ENCODE results near the gene WDFY1. TPM values are rescaled to one million over a fixed set of nuclear protein-coding genes. Genes with fewer than 3 reads are reported as not detected.

The WDFY1 gene
- total and polyA plus RNA-seq, 8 donors, result 8.2 to 134 (median 31.4) TPM

- H3K4me3 ChIP-seq, result no peak overlapping the region
- 88 to 97% (median 96%) methylated on average over 8 of the region's 8 CpGs for WGBS, 5 donors
- H3K36me3 ChIP-seq, result peaks cover 31 to 87% (median 83%) of the 10 kb centered on the region in 4 donors
- intact Hi-C loops (cut with DNase I; ENCODE audit: low total_unique reads), result no loop called here
- H3K27ac ChIP-seq, result no peak overlapping the region
- DNase-seq, result no peak
- no peaks in the 10 kb centered on the region for H3K27me3 ChIP-seq
- no peaks in the 10 kb centered on the region for H3K9me3 ChIP-seq
- H3K4me1 ChIP-seq, result peaks cover 0 to 6% (median 0%) of the 10 kb centered on the region in 4 donors
- TF ChIP-seq EP300 (IDR thresholded peaks at IDR 0.05), result no peak
Measured at GRCh38 chr2:223894009-223894408, 51.1 kb downstream of the WDFY1 start.

- no peak for DNase-seq
- H3K27ac ChIP-seq, result no peak overlapping the region
- intact Hi-C loops (cut with DNase I; ENCODE audit: low total_unique reads), result no loop called here
- no peaks in the 10 kb centered on the region for H3K27me3 ChIP-seq
- no peaks in the 10 kb centered on the region for H3K9me3 ChIP-seq
- H3K4me1 ChIP-seq, result peaks cover 0 to 9% (median 2%) of the 10 kb centered on the region in 4 donors
- no peak overlapping the region for H3K4me3 ChIP-seq
- WGBS, 5 donors, result 64 to 77% (median 68%) methylated on average over 4 of the region's 4 CpGs
- no peak for TF ChIP-seq EP300 (IDR thresholded peaks at IDR 0.05)
- TF ChIP-seq POLR2AphosphoS5 (IDR thresholded peaks at IDR 0.05), result no peak
- TF ChIP-seq POLR2A (IDR thresholded peaks at IDR 0.05), result no peak
- no peak for TF ChIP-seq CTCF (IDR thresholded peaks at IDR 0.05)
- peaks cover 22 to 88% (median 84%) of the 10 kb centered on the region in 4 donors for H3K36me3 ChIP-seq
Measured at GRCh38 chr2:223890721-223891120, 54.4 kb downstream of the WDFY1 start.

- Histone ChIP-seq H3K27me3 (no peaks in the 10 kb centered on the region), H3K4me1 (peaks cover 0 to 9% (median 2%) of the 10 kb centered on the region in 4 donors), H3K9me3 (no peaks in the 10 kb centered on the region), H3K27ac (no peak overlapping the region), H3K4me3 (no peak overlapping the region), H3K36me3 (peaks cover 18 to 88% (median 85%) of the 10 kb centered on the region in 4 donors)
- intact Hi-C loops (cut with DNase I; ENCODE audit: low total_unique reads), result no loop called here
- no peak for DNase-seq
- TF ChIP-seq POLR2A (IDR thresholded peaks at IDR 0.05) (no peak), CTCF (IDR thresholded peaks at IDR 0.05) (no peak), POLR2AphosphoS5 (IDR thresholded peaks at IDR 0.05) (no peak), EP300 (IDR thresholded peaks at IDR 0.05) (no peak)
- 96 to 98% (median 97%) methylated on average over 3 of the region's 3 CpGs for WGBS, 5 donors
Measured at GRCh38 chr2:223889229-223889628, 55.9 kb downstream of the WDFY1 start.

- 91 to 99% (median 95%) methylated on average over 2 of the region's 2 CpGs for WGBS, 5 donors
- Histone ChIP-seq H3K9me3 (no peaks in the 10 kb centered on the region), H3K4me1 (peaks cover 0 to 9% (median 2%) of the 10 kb centered on the region in 4 donors), H3K36me3 (peaks cover 14 to 88% (median 85%) of the 10 kb centered on the region in 4 donors), H3K4me3 (no peak overlapping the region), H3K27ac (no peak overlapping the region), H3K27me3 (no peaks in the 10 kb centered on the region)
- TF ChIP-seq POLR2A (IDR thresholded peaks at IDR 0.05) (no peak), CTCF (IDR thresholded peaks at IDR 0.05) (no peak), EP300 (IDR thresholded peaks at IDR 0.05) (no peak), POLR2AphosphoS5 (IDR thresholded peaks at IDR 0.05) (no peak)
- intact Hi-C loops (cut with DNase I; ENCODE audit: low total_unique reads), result no loop called here
- no peak for DNase-seq
Measured at GRCh38 chr2:223888251-223888650, 56.9 kb downstream of the WDFY1 start.

GRCh38 chr2:223887127-223887526, 58.0 kb downstream of the WDFY1 start:
- intact Hi-C loops (cut with DNase I; ENCODE audit: low total_unique reads), result no loop called here
- H3K36me3 ChIP-seq, result peaks cover 20 to 88% (median 85%) of the 10 kb centered on the region in 4 donors
- 60 to 83% (median 72%) methylated on average over 5 of the region's 5 CpGs for WGBS, 5 donors
- no peak for DNase-seq
- no peak overlapping the region for H3K27ac ChIP-seq
- no peaks in the 10 kb centered on the region for H3K27me3 ChIP-seq
- no peaks in the 10 kb centered on the region for H3K9me3 ChIP-seq
- H3K4me1 ChIP-seq, result peaks cover 0 to 9% (median 2%) of the 10 kb centered on the region in 4 donors
- H3K4me3 ChIP-seq, result no peak overlapping the region
- TF ChIP-seq EP300 (IDR thresholded peaks at IDR 0.05) (no peak), CTCF (IDR thresholded peaks at IDR 0.05) (no peak), POLR2A (IDR thresholded peaks at IDR 0.05) (no peak), POLR2AphosphoS5 (IDR thresholded peaks at IDR 0.05) (no peak)
